ENCODE measurements around the gene RBL1.
"Not testable (repeated sequence)": the region's sequence is repeated elsewhere in the genome, so short reads cannot be mapped to it uniquely, and the experiment has no call there.

RBL1 gene

DNA sequence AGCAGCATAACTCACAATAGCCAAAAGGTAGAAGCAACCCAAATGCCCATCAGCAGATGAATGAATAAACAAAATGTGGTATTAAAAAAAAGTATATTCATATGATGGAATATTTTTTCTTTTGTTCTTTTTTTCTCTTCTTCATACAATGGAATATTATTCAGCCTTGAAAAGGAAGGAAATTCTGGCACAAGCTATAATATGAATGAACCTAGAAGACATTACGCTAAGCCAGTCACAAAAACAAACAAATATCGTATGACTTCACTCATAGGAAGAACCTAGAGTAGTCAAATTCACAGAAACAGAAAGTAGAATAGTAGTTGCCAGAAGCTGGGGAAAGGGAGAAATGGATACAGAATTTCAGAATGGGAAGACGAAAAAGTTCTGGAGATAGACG, 63.7 kb downstream of the RBL1 start:
- Histone ChIP-seq H3K27ac (ENCODE audit: low read depth, low read length, severe bottlenecking) (no peak overlapping the region), H3K9me3 (ENCODE audit: control insufficient read depth, low read length) (peaks cover 3% of the 10 kb centered on the region), H3K4me3 (ENCODE audit: extremely low read depth, insufficient read depth, low read length, poor library complexity, severe bottlenecking) (no peak overlapping the region), H3K4me1 (ENCODE audit: control insufficient read depth, insufficient read depth, low read length, poor library complexity, severe bottlenecking) (no peaks in the 10 kb centered on the region), H3K36me3 (ENCODE audit: control insufficient read depth, insufficient read depth, low read length) (peaks cover 42% of the 10 kb centered on the region)
- 80% methylated on average over 1 of the region's 4 CpGs; no CpG with 5 or more reads in 1 of the 2 experiments for WGBS, 2 experiments (ENCODE audit: insufficient coverage in 2 of 2)

DNA sequence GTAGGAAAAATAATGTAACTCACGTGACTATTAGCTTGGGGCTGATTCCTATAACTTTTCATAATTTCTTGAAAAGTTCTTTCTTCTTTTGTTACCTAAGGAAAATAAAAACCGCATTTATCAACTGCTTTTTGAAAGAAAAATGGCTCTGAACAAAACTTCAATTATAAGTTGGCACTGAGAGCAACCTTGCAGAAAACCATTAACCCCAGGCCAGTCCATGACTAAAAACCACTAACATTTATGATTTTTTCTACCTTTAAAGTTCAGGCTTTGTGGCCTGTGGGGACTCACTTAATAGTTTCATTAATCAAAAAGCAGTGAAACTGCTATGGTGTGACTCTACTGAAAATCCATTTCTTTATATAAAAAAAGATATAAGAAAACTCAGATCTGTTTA, 75.2 kb downstream of the RBL1 start:
- Histone ChIP-seq H3K4me1 (ENCODE audit: control insufficient read depth, insufficient read depth, low read length, poor library complexity, severe bottlenecking) (no peaks in the 10 kb centered on the region), H3K27ac (ENCODE audit: low read depth, low read length, severe bottlenecking) (no peak overlapping the region), H3K36me3 (ENCODE audit: control insufficient read depth, insufficient read depth, low read length) (peaks cover 21% of the 10 kb centered on the region), H3K9me3 (ENCODE audit: control insufficient read depth, low read length) (no peaks in the 10 kb centered on the region), H3K4me3 (ENCODE audit: extremely low read depth, insufficient read depth, low read length, poor library complexity, severe bottlenecking) (no peak overlapping the region)
- WGBS, 2 experiments (ENCODE audit: insufficient coverage in 2 of 2), result 80% methylated on average over 1 of the region's 2 CpGs; no CpG with 5 or more reads in 1 of the 2 experiments

GRCh38 chr20:37012631-37013030, 83.2 kb downstream of the RBL1 start:
- not testable (repeated sequence) for H3K27ac ChIP-seq (ENCODE audit: low read depth, low read length, severe bottlenecking); H3K9me3 ChIP-seq (ENCODE audit: control insufficient read depth, low read length); H3K4me1 ChIP-seq (ENCODE audit: control insufficient read depth, insufficient read depth, low read length, poor library complexity, severe bottlenecking); H3K4me3 ChIP-seq (ENCODE audit: extremely low read depth, insufficient read depth, low read length, poor library complexity, severe bottlenecking)
- WGBS, 2 experiments (ENCODE audit: insufficient coverage in 2 of 2), result 88 to 95% methylated on average over 2 to 8 of the region's 28 CpGs
- H3K36me3 ChIP-seq (ENCODE audit: control insufficient read depth, insufficient read depth, low read length), result peaks cover 28% of the 10 kb centered on the region

DNA sequence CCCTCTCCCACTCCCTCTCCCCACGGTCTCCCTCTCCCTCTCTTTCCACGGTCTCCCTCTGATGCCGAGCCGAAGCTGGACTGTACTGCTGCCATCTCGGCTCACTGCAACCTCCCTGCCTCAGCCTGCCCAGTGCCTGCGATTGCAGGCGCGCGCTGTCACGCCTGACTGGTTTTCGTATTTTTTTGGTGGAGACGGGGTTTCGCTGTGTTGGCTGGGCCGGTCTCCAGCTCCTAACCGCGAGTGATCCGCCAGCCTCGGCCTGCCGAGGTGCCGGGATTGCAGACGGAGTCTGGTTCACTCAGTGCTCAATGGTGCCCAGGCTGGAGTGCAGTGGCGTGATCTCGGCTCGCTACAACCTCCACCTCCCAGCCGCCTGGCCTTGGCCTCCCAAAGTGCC, 83.9 kb downstream of the RBL1 start:
- not testable (repeated sequence) for H3K4me1 ChIP-seq (ENCODE audit: control insufficient read depth, insufficient read depth, low read length, poor library complexity, severe bottlenecking); H3K27ac ChIP-seq (ENCODE audit: low read depth, low read length, severe bottlenecking); H3K9me3 ChIP-seq (ENCODE audit: control insufficient read depth, low read length); H3K4me3 ChIP-seq (ENCODE audit: extremely low read depth, insufficient read depth, low read length, poor library complexity, severe bottlenecking)
- WGBS, 2 experiments (ENCODE audit: insufficient coverage in 2 of 2), result 96% methylated on average over 12 to 18 of the region's 25 CpGs
- peaks cover 20% of the 10 kb centered on the region for H3K36me3 ChIP-seq (ENCODE audit: control insufficient read depth, insufficient read depth, low read length)

DNA sequence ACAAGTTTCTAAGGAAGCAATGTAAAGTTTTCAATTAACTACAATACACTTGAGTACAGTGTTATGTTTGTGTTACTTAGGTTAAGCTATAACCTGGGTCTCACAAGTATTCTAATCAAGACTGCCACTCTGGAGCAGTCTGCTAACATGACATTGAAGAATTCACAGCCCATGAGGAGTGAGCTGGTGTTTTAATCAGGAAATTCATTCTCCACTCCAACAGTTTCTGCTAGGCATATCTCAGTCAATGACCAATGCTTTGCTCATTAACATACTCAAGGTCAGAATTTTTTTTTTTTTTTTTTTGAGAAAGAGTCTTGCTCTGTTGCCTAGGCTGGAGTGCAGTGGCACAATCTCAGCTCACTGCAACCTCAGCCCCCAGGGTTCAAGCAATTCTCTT, 84.7 kb downstream of the RBL1 start:
- H3K4me3 ChIP-seq (ENCODE audit: extremely low read depth, insufficient read depth, low read length, poor library complexity, severe bottlenecking), result no peak overlapping the region
- no peak overlapping the region for H3K27ac ChIP-seq (ENCODE audit: low read depth, low read length, severe bottlenecking)
- no peaks in the 10 kb centered on the region for H3K4me1 ChIP-seq (ENCODE audit: control insufficient read depth, insufficient read depth, low read length, poor library complexity, severe bottlenecking)
- no peaks in the 10 kb centered on the region for H3K9me3 ChIP-seq (ENCODE audit: control insufficient read depth, low read length)
- peaks cover 19% of the 10 kb centered on the region for H3K36me3 ChIP-seq (ENCODE audit: control insufficient read depth, insufficient read depth, low read length)

GRCh38 chr20:37007898-37008649, 87.7 kb downstream of the RBL1 start:
- Histone ChIP-seq H3K9me3 (ENCODE audit: control insufficient read depth, low read length) (no peaks in the 10 kb centered on the region), H3K27ac (ENCODE audit: low read depth, low read length, severe bottlenecking) (no peak overlapping the region), H3K4me1 (ENCODE audit: control insufficient read depth, insufficient read depth, low read length, poor library complexity, severe bottlenecking) (no peaks in the 10 kb centered on the region), H3K4me3 (ENCODE audit: extremely low read depth, insufficient read depth, low read length, poor library complexity, severe bottlenecking) (no peak overlapping the region), H3K36me3 (ENCODE audit: control insufficient read depth, insufficient read depth, low read length) (peaks cover 10% of the 10 kb centered on the region)

GRCh38 chr20:37005062-37005942, 90.5 kb downstream of the RBL1 start:
- H3K36me3 ChIP-seq (ENCODE audit: control insufficient read depth, insufficient read depth, low read length), result peaks cover 19% of the 10 kb centered on the region
- not testable (repeated sequence) for H3K27ac ChIP-seq (ENCODE audit: low read depth, low read length, severe bottlenecking)

GRCh38 chr20:37001634-37002033, 94.2 kb downstream of the RBL1 start:
- not testable (repeated sequence) for H3K27ac ChIP-seq (ENCODE audit: low read depth, low read length, severe bottlenecking); H3K4me1 ChIP-seq (ENCODE audit: control insufficient read depth, insufficient read depth, low read length, poor library complexity, severe bottlenecking); H3K9me3 ChIP-seq (ENCODE audit: control insufficient read depth, low read length); H3K4me3 ChIP-seq (ENCODE audit: extremely low read depth, insufficient read depth, low read length, poor library complexity, severe bottlenecking)
- H3K36me3 ChIP-seq (ENCODE audit: control insufficient read depth, insufficient read depth, low read length), result peaks cover 32% of the 10 kb centered on the region
- 100% methylated on average over 1 of the region's 2 CpGs for WGBS, 2 experiments (ENCODE audit: insufficient coverage in 2 of 2)

More at GRCh38 chr20:37005062-37005942, 90.5 kb downstream of the RBL1 start:
- not testable (repeated sequence) for H3K4me3 ChIP-seq (ENCODE audit: extremely low read depth, insufficient read depth, low read length, poor library complexity, severe bottlenecking); H3K4me1 ChIP-seq (ENCODE audit: control insufficient read depth, insufficient read depth, low read length, poor library complexity, severe bottlenecking); H3K9me3 ChIP-seq (ENCODE audit: control insufficient read depth, low read length)
- 94 to 98% methylated on average over 7 to 9 of the region's 11 CpGs for WGBS, 2 experiments (ENCODE audit: insufficient coverage in 2 of 2)

- H3K36me3 ChIP-seq (ENCODE audit: control insufficient read depth, insufficient read depth, low read length), result peaks cover 42% of the 10 kb centered on the region
- H3K27ac ChIP-seq (ENCODE audit: low read depth, low read length, severe bottlenecking); H3K4me1 ChIP-seq (ENCODE audit: control insufficient read depth, insufficient read depth, low read length, poor library complexity, severe bottlenecking); H3K4me3 ChIP-seq (ENCODE audit: extremely low read depth, insufficient read depth, low read length, poor library complexity, severe bottlenecking); H3K9me3 ChIP-seq (ENCODE audit: control insufficient read depth, low read length): not testable (repeated sequence)
- WGBS, 2 experiments (ENCODE audit: insufficient coverage in 2 of 2), result no CpG with 5 or more reads among the region's 26 CpGs
Observed at GRCh38 chr20:37000171-37000570, 95.6 kb downstream of the RBL1 start.

- H3K36me3 ChIP-seq (ENCODE audit: control insufficient read depth, insufficient read depth, low read length), result peaks cover 49% of the 10 kb centered on the region
- H3K27ac ChIP-seq (ENCODE audit: low read depth, low read length, severe bottlenecking), result no peak overlapping the region
- peaks cover 11% of the 10 kb centered on the region for H3K9me3 ChIP-seq (ENCODE audit: control insufficient read depth, low read length)
- no peak overlapping the region for H3K4me3 ChIP-seq (ENCODE audit: extremely low read depth, insufficient read depth, low read length, poor library complexity, severe bottlenecking)
- H3K4me1 ChIP-seq (ENCODE audit: control insufficient read depth, insufficient read depth, low read length, poor library complexity, severe bottlenecking), result no peaks in the 10 kb centered on the region
- WGBS, 2 experiments (ENCODE audit: insufficient coverage in 2 of 2), result 93 to 96% methylated on average over 6 of the region's 7 CpGs
Observed at GRCh38 chr20:36998652-36999051, 97.1 kb downstream of the RBL1 start.

GRCh38 chr20:36997121-36997520, 98.7 kb downstream of the RBL1 start:
- WGBS, 2 experiments (ENCODE audit: insufficient coverage in 2 of 2), result 100% methylated on average over 1 of the region's 1 CpG; no CpG with 5 or more reads in 1 of the 2 experiments
- Histone ChIP-seq H3K4me3 (ENCODE audit: extremely low read depth, insufficient read depth, low read length, poor library complexity, severe bottlenecking) (no peak overlapping the region), H3K36me3 (ENCODE audit: control insufficient read depth, insufficient read depth, low read length) (peaks cover 34% of the 10 kb centered on the region), H3K9me3 (ENCODE audit: control insufficient read depth, low read length) (peaks cover 19% of the 10 kb centered on the region), H3K4me1 (ENCODE audit: control insufficient read depth, insufficient read depth, low read length, poor library complexity, severe bottlenecking) (no peaks in the 10 kb centered on the region), H3K27ac (ENCODE audit: low read depth, low read length, severe bottlenecking) (no peak overlapping the region)

All from mesodermal cell (in vitro differentiated cells).